A673 (cell line): ENCODE data around the gene NIT1.

Experiments used
- EZH2 ChIP-seq: fragments of 200-600 bp; sonication (generic); IDR thresholded peaks from 2 replicates; pipeline ENCODE4 v1.6.1; 2017; ENCODE audit warnings: borderline replicate concordance, low read depth, mild to moderate bottlenecking, mixed read lengths, antibody characterized with exemption, low read length; ENCODE audit not compliant: poor library complexity, severe bottlenecking
- TF ChIP-seq, protein P1 (sequence below): fragments of 300-800, 200-600 bp; sonication (generic); conservative IDR thresholded peaks from 2 replicates; pipeline ENCODE4 v1.5.1; 2017; ENCODE audit warnings: low read depth, mild to moderate bottlenecking, antibody characterized with exemption, low read length, moderate library complexity, mixed read lengths

- TF ChIP-seq EZH2: no peak
- TF ChIP-seq, protein P1, sequence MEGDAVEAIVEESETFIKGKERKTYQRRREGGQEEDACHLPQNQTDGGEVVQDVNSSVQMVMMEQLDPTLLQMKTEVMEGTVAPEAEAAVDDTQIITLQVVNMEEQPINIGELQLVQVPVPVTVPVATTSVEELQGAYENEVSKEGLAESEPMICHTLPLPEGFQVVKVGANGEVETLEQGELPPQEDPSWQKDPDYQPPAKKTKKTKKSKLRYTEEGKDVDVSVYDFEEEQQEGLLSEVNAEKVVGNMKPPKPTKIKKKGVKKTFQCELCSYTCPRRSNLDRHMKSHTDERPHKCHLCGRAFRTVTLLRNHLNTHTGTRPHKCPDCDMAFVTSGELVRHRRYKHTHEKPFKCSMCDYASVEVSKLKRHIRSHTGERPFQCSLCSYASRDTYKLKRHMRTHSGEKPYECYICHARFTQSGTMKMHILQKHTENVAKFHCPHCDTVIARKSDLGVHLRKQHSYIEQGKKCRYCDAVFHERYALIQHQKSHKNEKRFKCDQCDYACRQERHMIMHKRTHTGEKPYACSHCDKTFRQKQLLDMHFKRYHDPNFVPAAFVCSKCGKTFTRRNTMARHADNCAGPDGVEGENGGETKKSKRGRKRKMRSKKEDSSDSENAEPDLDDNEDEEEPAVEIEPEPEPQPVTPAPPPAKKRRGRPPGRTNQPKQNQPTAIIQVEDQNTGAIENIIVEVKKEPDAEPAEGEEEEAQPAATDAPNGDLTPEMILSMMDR: no peak
These were observed 3.2 kb downstream of the NIT1 start for GRCh38 chr1:161121042-161121650.
